GM18507 (cell line): ENCODE results near the gene IFNAR1.

Experiments used
- DNase-seq: peaks from one replicate; pipeline ENCODE4 v3.0.0; 2011; ENCODE audit warnings: low read depth; ENCODE audit not compliant: insufficient read length; ENCODE audit errors: extremely low spot score
- FAIRE-seq: peaks from 2 replicates; lab custom pipeline; 2011; peaks lifted over from hg19 to GRCh38; lab: Jason Lieb, UNC

Gene IFNAR1

DNA sequence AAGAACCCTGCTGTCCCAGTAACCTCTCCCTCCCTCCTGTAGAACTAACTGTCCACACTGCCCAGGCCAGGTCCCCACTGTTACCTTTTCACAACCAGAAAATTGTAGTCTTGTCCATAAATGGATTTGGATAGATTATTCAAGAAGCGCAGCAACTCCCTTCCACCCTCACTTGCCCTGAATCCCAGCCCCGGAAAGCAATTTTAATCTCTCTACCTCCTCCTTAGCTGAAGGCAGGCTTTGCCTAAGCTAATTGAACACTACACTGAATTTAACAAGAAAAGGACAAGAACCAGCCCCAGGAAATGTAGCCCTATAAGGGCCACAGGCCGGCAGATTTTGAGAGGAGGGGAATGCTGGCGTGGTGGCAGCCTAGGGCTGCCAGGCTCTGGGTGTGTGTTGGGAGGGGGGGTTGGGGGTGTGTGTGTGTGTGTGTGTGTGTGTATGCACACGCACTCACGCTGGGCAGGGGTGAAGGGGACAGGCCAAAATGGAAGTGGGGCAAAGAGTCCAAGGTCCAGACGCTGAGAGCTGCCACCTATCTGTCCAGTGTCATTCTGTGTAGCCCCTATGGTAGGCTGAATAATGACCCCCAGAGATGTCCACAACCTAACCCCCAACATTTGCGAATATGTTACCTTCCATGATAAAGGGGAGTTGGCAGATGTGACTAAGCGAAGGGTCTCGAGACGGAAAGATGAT lies 67.7 kb downstream of the IFNAR1 start:
- FAIRE-seq = no peak
- DNase-seq = no peak

DNA sequence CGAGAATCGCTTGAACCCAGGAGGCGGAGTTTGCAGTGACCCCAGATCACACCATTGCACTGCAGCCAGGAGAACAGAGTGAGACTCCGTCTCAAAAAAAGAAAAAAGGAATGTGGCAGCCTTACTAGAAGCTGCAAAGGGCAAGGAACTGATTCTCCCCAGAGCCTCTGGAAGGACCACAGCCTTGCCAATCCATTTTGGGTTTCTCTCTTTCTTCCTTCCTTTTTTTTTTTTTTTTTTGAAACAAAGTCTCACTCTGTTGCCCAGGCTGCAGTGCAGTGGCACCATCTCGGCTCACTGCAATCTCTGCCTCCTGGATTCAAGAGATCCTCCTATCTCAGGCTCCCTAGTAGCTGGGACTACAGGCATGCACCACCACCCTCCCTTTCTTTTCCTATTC lies 68.6 kb downstream of the IFNAR1 start:
- no peak for FAIRE-seq
- no peak for DNase-seq

DNA sequence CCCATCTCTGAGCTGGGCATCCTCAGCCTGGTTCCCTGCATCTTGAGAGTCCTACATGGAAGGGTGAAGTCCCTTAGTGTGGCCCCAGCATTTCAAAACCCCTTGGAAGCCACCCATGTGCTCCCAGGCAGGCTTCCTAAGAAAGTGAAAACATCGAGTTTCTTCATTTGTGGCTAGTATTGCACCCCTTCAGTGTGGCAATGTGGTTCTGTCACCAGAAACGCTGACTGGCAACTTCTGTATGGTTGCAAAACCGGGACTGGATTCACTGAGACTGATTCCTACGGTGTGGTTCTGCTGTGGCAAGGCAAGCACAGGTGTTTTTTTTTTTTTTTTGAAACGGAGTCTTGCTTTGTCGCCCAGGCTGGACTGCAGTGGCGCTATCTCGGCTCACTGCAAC lies 69.5 kb downstream of the IFNAR1 start:
- DNase-seq = no peak
- peak; percentile 47 for FAIRE-seq

DNA sequence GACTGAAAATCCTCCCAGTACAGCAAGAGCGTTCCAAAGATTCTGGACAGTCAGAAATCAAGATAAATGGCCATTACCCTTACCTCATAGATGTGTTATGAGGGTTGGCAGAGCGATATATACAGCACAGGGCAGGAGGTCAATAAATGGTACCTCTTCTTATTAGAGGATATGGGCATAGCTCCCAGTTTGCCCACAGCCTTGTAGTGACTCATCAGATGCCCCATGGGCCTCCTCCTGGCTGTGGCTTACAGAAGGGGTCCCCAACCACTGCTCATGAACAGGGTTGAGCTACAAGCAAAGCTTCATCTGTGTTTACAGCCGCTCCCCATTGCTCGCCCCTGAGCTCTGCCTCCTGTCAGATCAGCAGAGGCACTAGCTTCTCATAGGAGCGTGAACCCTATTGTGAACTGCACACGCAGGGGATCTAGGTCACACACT lies 71.1 kb downstream of the IFNAR1 start:
- no peak for FAIRE-seq
- no peak for DNase-seq

DNA sequence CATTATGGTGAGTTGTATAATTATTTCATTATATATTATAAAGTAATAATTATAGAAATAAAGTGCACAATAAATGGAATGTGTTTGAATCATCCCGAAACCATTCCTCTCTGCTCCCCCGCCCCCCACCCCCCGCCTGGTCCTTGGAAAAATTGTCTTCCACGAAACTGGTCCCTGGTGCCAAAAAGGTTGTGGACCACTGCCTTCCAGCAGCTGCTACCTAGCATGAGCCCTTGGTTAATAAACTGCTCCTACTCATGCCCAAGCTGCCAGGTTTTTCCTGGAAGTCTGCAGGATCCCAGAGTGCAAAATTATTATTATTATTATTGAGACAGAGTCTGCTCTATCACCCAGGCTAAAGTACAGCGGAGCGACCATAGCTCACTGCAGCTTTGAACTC lies 71.7 kb downstream of the IFNAR1 start:
- DNase-seq (no peak), FAIRE-seq (no peak)

DNA sequence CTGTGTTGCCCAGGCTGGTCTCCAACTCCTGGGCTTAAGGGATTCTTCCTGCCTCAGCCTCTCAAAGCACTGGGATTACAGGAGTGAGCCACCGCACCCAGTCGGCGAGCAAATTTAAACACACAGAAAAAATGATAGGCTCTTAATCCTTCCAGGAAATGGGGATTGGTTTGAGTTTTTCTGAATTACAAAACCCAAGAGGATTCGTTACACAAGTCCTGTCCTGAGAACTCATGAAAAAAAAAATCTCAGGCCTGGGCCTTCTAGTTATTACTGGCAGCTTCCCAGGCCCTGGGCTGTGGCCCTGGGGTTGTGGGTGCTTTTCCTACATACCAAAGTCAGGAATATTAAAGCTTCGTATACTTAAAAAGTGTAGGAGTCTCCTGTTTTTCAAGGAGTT lies 72.2 kb downstream of the IFNAR1 start:
- DNase-seq (no peak), FAIRE-seq (no peak)

DNA sequence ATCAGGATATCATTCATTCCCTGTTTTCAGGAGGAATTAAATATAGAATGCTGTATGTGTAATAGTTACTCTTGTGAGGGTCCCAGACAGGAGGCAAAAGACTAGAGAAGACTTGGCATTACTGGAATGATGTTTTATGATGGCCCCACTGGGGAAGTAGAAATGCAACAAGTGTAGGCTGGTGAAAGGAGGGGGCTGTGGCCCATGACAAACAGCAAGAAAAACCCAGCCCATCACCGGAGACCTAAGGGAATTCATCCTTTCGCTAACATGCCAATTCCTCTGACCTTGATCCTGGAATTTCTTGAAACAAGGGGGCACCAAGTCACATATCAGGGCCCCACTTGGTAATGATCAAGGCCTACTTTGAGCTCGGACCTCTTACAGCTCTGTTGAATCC lies 72.9 kb downstream of the IFNAR1 start:
- FAIRE-seq = no peak

DNA sequence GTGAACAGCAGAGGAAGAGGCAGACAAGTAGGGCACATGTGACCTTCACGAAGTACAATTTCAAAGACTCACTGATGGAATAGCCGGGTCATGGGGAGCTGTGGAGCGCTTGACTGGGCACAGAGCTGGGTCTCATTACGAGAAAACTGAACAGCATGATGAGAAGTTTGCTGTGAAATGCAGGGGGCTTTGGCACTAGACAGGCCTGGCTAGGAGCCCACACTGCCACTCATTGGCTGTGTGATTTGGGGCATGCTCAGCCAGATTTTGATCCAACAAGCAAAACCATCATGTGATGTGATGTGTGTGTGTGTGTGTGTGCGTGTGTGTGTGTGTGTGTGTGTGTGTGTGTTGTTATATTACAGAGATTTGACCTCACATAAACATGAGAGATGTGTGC lies 73.6 kb downstream of the IFNAR1 start:
- DNase-seq (no peak), FAIRE-seq (no peak)

More for the DNA sequence above, 72.9 kb downstream of the IFNAR1 start:
- no peak for DNase-seq

DNA sequence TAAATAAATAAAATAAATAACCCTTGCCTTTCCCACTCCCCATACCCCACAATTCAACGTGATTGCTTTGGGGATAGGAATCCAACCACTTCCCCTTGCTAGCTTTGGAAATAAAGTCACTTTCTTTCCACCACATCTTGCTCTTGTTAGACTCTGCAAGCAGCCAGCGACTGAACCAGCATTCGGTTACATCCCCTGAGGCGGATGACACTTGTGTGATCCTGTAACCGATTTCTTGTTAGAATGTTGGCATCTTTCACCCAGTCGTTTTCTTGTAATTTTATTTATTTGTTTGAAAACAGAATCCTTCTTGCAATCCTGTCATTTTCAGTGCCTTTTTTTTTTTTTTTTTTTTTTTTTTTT lies 76.8 kb downstream of the IFNAR1 start:
- DNase-seq = no peak
- FAIRE-seq = no peak

DNA sequence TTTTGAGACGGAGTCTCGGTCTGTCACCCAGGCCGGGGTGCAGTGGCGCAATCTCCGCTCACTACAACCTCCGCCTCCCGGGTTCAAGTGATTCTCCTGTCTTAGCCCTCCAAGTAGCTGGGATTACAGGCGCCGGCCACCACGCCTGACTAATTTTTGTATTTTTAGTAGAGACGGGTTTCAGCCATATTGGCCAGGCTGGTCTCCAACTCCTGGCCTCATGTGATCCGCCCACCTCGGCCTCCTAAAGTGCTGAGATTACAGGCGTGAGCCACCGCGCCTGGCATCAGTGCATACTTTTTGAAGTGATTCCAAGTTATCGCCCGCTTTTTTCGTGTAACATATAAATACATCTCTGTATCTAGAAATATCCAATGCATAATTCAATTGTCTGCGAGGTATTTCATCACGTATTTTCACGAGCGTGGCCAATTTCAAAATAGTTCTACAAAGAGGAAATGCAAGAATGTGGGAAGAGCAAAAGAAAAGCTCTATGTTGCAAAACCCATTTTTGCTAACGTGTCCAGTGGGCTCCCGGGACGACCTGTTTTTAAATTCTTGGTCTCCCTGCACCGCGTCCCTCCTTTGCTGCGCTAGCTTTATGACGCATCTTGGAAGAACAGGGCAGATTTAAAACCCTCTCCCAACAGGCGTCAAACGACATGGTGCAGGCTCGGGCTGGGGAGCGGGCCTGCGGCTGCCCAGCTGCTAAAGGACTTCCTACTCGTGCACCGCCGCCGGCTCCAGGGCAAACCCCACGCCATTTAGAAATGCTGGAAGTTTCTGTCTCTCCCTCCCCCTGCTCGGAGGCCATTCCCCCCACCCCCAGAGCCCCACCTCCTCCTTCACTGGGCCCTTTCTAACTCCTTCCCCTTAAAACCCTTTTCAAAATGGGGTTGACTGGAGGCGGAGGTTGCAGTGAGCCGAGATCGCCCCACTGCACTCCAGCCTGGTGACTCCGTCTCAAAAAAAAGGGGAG lies 77.5 kb downstream of the IFNAR1 start:
- FAIRE-seq = no peak
- no peak for DNase-seq

DNA sequence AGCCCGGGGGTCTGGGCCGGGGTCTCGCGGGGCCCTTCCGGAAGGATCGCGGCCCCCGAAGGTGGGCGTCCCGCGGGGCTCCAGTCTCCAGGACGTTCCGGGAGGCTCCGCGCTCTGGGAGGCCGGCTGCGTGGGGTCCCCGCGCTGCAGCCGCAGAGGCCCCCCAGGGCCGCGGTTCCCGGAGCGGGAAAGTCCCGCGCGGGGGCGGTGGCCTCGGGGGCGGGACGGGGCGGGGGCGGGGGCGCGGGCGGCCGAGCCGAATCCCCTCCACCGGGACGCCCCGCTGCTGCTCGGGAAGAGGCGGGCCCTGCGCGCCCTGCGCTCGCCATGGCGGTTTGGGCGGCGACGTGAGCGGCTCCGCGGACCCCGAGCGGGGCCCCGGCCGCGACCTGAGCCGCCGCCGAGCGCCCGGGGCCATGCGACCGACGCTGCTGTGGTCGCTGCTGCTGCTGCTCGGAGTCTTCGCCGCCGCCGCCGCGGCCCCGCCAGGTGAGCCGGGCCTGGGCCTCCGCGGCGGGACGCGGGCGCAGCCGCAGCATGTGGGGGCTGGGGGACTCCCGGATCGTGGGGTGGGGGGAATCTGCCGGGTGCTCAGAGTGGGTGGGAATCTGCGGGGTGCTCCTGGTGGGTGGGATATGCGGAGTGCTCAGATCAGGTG lies 78.5 kb downstream of the IFNAR1 start, which contains the start of gene IFNGR2:
Gene IFNGR2 (plus strand): TSS at position 286 of the 658 bp plus-strand sequence. CDS start 131 bp downstream, at position 417.
- DNase-seq (peak; percentile 51), FAIRE-seq (no peak)

DNA sequence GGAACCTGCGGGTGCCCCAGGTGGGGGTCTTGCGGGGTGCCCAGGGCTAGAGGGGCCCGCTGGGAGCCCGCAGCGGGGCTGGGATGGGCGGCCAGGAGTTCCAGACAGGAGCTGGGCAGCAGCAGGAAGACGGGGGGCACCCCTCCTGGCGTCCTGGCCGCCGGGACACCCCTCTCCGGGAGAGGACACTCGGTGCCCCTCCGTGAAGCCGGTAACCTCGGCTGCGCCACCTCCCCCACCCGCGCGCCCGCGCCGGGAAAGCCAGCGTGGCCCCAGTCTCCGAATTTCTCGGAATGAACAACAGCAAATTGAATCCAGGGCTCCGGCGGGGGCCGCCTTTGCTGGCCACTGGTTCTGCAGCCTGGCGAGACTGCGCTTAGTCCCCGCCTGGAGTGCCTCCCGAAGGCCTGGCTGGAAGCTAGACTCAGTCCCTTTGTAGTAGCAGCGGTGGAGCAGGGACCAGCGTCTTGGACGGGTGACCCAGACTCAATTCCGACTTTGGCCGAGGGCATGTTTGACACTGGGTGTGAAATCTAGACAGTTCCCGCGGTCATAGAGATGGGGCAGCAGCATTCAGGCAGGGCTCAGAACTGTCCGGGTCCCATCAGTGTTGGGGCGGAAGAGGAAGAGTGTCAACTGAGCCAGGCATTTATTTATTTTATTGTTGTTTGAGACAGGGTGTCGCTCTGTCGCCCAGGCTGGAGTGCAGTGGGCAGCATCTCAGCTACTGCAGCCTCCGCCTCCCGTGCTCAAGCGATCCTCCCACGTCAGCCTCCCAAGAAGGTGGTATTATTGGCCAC lies 79.2 kb downstream of the IFNAR1 start:
- peak; percentile 76 for FAIRE-seq

DNA sequence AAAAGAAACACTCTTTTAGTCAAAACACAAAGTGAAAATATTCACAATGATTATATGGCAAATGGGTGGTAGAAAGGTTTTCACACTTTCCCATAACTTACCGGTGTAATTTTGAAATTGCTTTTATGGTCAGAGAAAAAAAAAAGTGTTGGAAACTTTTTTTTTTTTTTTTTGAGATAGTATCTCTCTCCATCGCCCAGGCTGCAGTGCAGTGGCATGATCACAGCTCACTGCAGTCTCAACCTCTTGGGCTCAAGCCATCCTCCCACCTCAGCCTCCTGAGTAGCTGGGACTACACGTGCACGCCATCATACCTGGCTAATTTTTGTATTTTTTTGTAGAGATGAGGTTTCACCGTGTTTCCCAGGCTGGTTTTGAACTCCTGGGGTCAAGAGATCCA lies 81.7 kb downstream of the IFNAR1 start:
- FAIRE-seq (no peak), DNase-seq (no peak)

More for the DNA sequence above, 79.2 kb downstream of the IFNAR1 start:
- no peak for DNase-seq
